A549 (cell line): ENCODE measurements around the gene RNF213.

Experiments used
- BHLHE40 ChIP-seq: IDR thresholded peaks from 2 replicates; pipeline ENCODE4 v1.6.1; 2012; ENCODE audit warnings: low read depth, low read length, inconsistent platforms
- CTCF ChIP-seq: fragments of >200 bp; sonication (Bioruptor Twin); formaldehyde crosslinking; IDR thresholded peaks from 3 replicates; pipeline ENCODE4 v1.5.1; 2016
- EP300 ChIP-seq, 2 experiments: fragments of >200 bp; sonication (Bioruptor Twin); formaldehyde crosslinking; IDR thresholded peaks; 2 replicates in 1 of 2; 3 replicates in 1 of 2; pipeline ENCODE4 v1.6.1; 2016 to 2017
- GATA3 ChIP-seq: IDR thresholded peaks from 2 replicates; pipeline ENCODE4 v1.6.1; 2012; ENCODE audit warnings: borderline replicate concordance
- MAZ ChIP-seq: fragments of 150-350 bp; IDR thresholded peaks from 2 replicates; pipeline ENCODE4 v1.6.1; 2014; ENCODE audit warnings: antibody characterized with exemption, low read depth, low read length, borderline replicate concordance
- NR3C1 ChIP-seq: fragments of >200 bp; sonication (Bioruptor Twin); formaldehyde crosslinking; IDR thresholded peaks from 3 replicates; pipeline ENCODE4 v1.6.1; 2017
- POLR2A ChIP-seq: IDR thresholded peaks from 2 replicates; pipeline ENCODE4 v1.6.1; 2012; ENCODE audit warnings: mild to moderate bottlenecking, low read length
- RAD21 ChIP-seq, 2 experiments: fragments of >200 bp in 1 of 2; sonication (Bioruptor Twin) in 1 of 2; formaldehyde crosslinking in 1 of 2; IDR thresholded peaks in 1 of 2; conservative IDR thresholded peaks in 1 of 2; 2 replicates in 1 of 2; 3 replicates in 1 of 2; pipeline ENCODE4 v1.6.1; 2012 to 2018; ENCODE audit warnings: inconsistent platforms in 1 of 2
- RFX5 ChIP-seq: fragments of 450-650 bp; IDR thresholded peaks from 2 replicates; pipeline ENCODE4 v1.7.1; 2014; ENCODE audit warnings: antibody characterized with exemption, mild to moderate bottlenecking, moderate library complexity
- SMC3 ChIP-seq: fragments of >200 bp; sonication (Bioruptor Twin); formaldehyde crosslinking; IDR thresholded peaks from 3 replicates; pipeline ENCODE4 v1.6.1; 2018; ENCODE audit warnings: inconsistent platforms
- TP53 ChIP-seq: fragments of 250-450 bp; sonication (Bioruptor Pico); IDR thresholded peaks from 2 replicates; pipeline ENCODE4 v1.5.0; 2021; ENCODE audit warnings: mild to moderate bottlenecking, moderate library complexity
- USF2 ChIP-seq: fragments of 450-650 bp; IDR thresholded peaks from 2 replicates; pipeline ENCODE4 v1.6.1; 2014; ENCODE audit warnings: antibody characterized with exemption

DNA sequence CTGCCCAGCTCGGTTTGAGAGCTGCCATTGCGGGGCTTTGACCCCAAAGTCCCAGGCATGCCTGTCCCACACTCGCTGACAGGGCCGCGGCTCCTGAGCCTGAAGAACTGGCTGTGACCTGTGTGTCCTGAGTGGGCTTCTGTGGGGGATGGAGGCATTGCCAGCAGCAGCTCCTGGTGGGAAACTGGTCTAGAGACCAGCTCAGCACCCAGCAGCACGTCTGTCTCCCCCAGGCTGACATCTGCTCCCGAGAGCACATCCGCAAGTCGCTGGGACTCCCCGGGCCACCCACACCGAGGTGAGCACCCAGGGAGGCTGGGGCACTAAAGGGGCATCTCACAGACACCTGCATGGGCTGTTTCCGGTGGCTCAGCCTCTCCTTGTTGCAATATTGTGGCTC is 167.7 kb downstream of the RNF213 start:
- TF ChIP-seq CTCF: no peak
- no peak for TF ChIP-seq BHLHE40
- TF ChIP-seq USF2: no peak
- TF ChIP-seq GATA3: no peak
- TF ChIP-seq NR3C1: no peak
- TF ChIP-seq POLR2A: no peak
- TF ChIP-seq RAD21 (conservative IDR thresholded peaks at IDR 0.05 in 1 of 2, IDR thresholded peaks at IDR 0.05 in 1 of 2): no peak
- no peak for TF ChIP-seq MAZ
- no peak for TF ChIP-seq SMC3
- no peak for TF ChIP-seq TP53 (CRISPR knock-in tag)
- TF ChIP-seq RFX5: no peak
- TF ChIP-seq EP300 (IDR thresholded peaks at IDR 0.05): no peak
